ENCODE measurements around the gene LMCD1. TPM values are rescaled to one million over a fixed set of nuclear protein-coding genes. Genes with fewer than 3 reads are reported as not detected.

LMCD1 gene
- total and polyA plus RNA-seq, 8 donors: 14.0 to 39.4 (median 17.4) TPM

- H3K27me3 ChIP-seq: no peaks in the 10 kb centered on the region
- 69 to 81% methylated on average over 7 of the region's 7 CpGs for WGBS, 2 donors
- DNase-seq (no peak), FAIRE-seq (no peak), ATAC-seq (no peak)
- no peaks in the 10 kb centered on the region for H3K4me1 ChIP-seq
- H3K4me3 ChIP-seq: no peak overlapping the region
- H3K9me3 ChIP-seq: no peaks in the 10 kb centered on the region
- H3K27ac ChIP-seq: no peak overlapping the region
- no peak for TF ChIP-seq CTCF (IDR thresholded peaks at IDR 0.05)
- intact Hi-C loops (cut with DNase I): no loop called here
- H3K36me3 ChIP-seq: no peaks in the 10 kb centered on the region
Measured at GRCh38 chr3:8597219-8597853, 95.7 kb downstream of the LMCD1 start.

GRCh38 chr3:8599146-8599545, 97.5 kb downstream of the LMCD1 start:
- no peaks in the 10 kb centered on the region for H3K27me3 ChIP-seq
- ATAC-seq (no peak), DNase-seq (no peak), FAIRE-seq (no peak)
- no peak overlapping the region for H3K4me3 ChIP-seq
- H3K9me3 ChIP-seq: no peaks in the 10 kb centered on the region
- H3K27ac ChIP-seq: no peak overlapping the region
- WGBS, 2 donors: 45 to 60% methylated on average over 3 of the region's 3 CpGs
- intact Hi-C loops (cut with DNase I): no loop called here
- no peaks in the 10 kb centered on the region for H3K4me1 ChIP-seq
- TF ChIP-seq CTCF (IDR thresholded peaks at IDR 0.05): no peak
- H3K36me3 ChIP-seq: no peaks in the 10 kb centered on the region

GRCh38 chr3:8600457-8600856, 98.8 kb downstream of the LMCD1 start:
- Histone ChIP-seq H3K9me3 (no peaks in the 10 kb centered on the region), H3K36me3 (no peaks in the 10 kb centered on the region), H3K27ac (no peak overlapping the region), H3K4me1 (no peaks in the 10 kb centered on the region), H3K27me3 (no peaks in the 10 kb centered on the region), H3K4me3 (no peak overlapping the region)
- intact Hi-C loops (cut with DNase I): no loop called here
- ATAC-seq (no peak), FAIRE-seq (no peak), DNase-seq (no peak)
- no peak for TF ChIP-seq CTCF (IDR thresholded peaks at IDR 0.05)

- H3K4me3 ChIP-seq: no peak overlapping the region
- FAIRE-seq: no peak
- no peaks in the 10 kb centered on the region for H3K4me1 ChIP-seq
- WGBS, 2 donors: 33 to 46% methylated on average over 9 of the region's 9 CpGs
- H3K9me3 ChIP-seq: no peaks in the 10 kb centered on the region
- intact Hi-C loops (cut with DNase I): no loop called here
- no peaks in the 10 kb centered on the region for H3K36me3 ChIP-seq
- peak in 1 of 6 donors; percentile 19 for DNase-seq
- no peak for TF ChIP-seq CTCF (IDR thresholded peaks at IDR 0.05)
- ATAC-seq: peak in 1 of 4 donors; percentile 43
- H3K27ac ChIP-seq: no peak overlapping the region
- no peaks in the 10 kb centered on the region for H3K27me3 ChIP-seq
Measured at GRCh38 chr3:8603115-8603710, 101.6 kb downstream of the LMCD1 start.

GRCh38 chr3:8604006-8604405, 102.4 kb downstream of the LMCD1 start:
- no peaks in the 10 kb centered on the region for H3K36me3 ChIP-seq
- FAIRE-seq (no peak), DNase-seq (no peak), ATAC-seq (no peak)
- H3K27me3 ChIP-seq: no peaks in the 10 kb centered on the region
- TF ChIP-seq CTCF (IDR thresholded peaks at IDR 0.05): no peak
- intact Hi-C loops (cut with DNase I): no loop called here
- WGBS, 2 donors: 84 to 90% methylated on average over 7 of the region's 7 CpGs
- H3K27ac ChIP-seq: no peak overlapping the region
- H3K9me3 ChIP-seq: no peaks in the 10 kb centered on the region
- no peak overlapping the region for H3K4me3 ChIP-seq
- no peaks in the 10 kb centered on the region for H3K4me1 ChIP-seq

Data from pancreas (tissue), 10 donors.